HepG2 (cell line): Measurements from ENCODE around the gene PPP4C. TPM values are rescaled to one million over a fixed set of nuclear protein-coding genes. Genes with fewer than 3 reads are reported as not detected.

Experiments
- AKAP8 ChIP-seq: sonication (generic); formaldehyde crosslinking; IDR thresholded peaks from 2 replicates; pipeline ENCODE4 v1.5.1; 2020; ENCODE audit warnings: mild to moderate bottlenecking, missing genetic modification reagents
- BCLAF1 ChIP-seq: fragments of 450-650 bp; IDR thresholded peaks from 2 replicates; pipeline ENCODE4 v1.6.1; 2017; ENCODE audit warnings: mild to moderate bottlenecking
- CEBPB ChIP-seq: IDR thresholded peaks from 2 replicates; pipeline ENCODE4 v1.6.1; 2011; ENCODE audit warnings: low read depth, low read length, improper control_type of control experiment, borderline replicate concordance
- DR1 ChIP-seq: sonication (generic); formaldehyde crosslinking; IDR thresholded peaks from 2 replicates; pipeline ENCODE4 v1.8.0; 2021; ENCODE audit warnings: mild to moderate bottlenecking, missing genetic modification reagents, inconsistent platforms
- GRHL1 ChIP-seq: sonication (generic); formaldehyde crosslinking; conservative IDR thresholded peaks from 2 replicates; pipeline ENCODE4 v1.8.0; 2022; ENCODE audit warnings: missing genetic modification reagents
- MXD4 ChIP-seq: IDR thresholded peaks from 2 replicates; pipeline ENCODE4 v1.6.1; 2016; ENCODE audit warnings: mild to moderate bottlenecking, missing biosample characterization, missing genetic modification reagents
- MYPOP ChIP-seq: sonication (generic); formaldehyde crosslinking; IDR thresholded peaks from 2 replicates; pipeline ENCODE4 v1.8.1; 2023; ENCODE audit warnings: mild to moderate bottlenecking, moderate library complexity, missing genetic modification reagents
- NFE2L2 ChIP-seq: fragments of 150-350 bp; IDR thresholded peaks from 2 replicates; pipeline ENCODE4 v1.6.1; 2014; ENCODE audit warnings: low read length
- NR2F6 ChIP-seq, 2 experiments: IDR thresholded peaks; 2 replicates each; pipeline ENCODE4 v1.6.1; 2016; ENCODE audit warnings: antibody characterized with exemption in 1 of 2, mild to moderate bottlenecking in 1 of 2
- ONECUT2 ChIP-seq: sonication (generic); formaldehyde crosslinking; IDR thresholded peaks from 2 replicates; pipeline ENCODE4 v1.4.0; 2020; ENCODE audit warnings: missing genetic modification reagents
- RFXANK ChIP-seq: IDR thresholded peaks from 2 replicates; pipeline ENCODE4 v1.6.1; 2016
- RXRA ChIP-seq: sonication (generic); formaldehyde crosslinking; IDR thresholded peaks from 2 replicates; pipeline ENCODE4 v1.5.1; 2020; ENCODE audit warnings: missing genetic modification reagents
- SMYD3 ChIP-seq: sonication (generic); formaldehyde crosslinking; IDR thresholded peaks from 2 replicates; pipeline ENCODE4 v1.8.1; 2023; ENCODE audit warnings: mild to moderate bottlenecking, missing genetic modification reagents
- SNAPC2 ChIP-seq: sonication (generic); formaldehyde crosslinking; IDR thresholded peaks from 2 replicates; pipeline ENCODE4 v1.8.1; 2022; ENCODE audit warnings: mild to moderate bottlenecking, missing genetic modification reagents
- SNRNP70 ChIP-seq: fragments of 200-400 bp; formaldehyde crosslinking; IDR thresholded peaks from 2 replicates; pipeline ENCODE4 v1.6.1; 2017; ENCODE audit warnings: mild to moderate bottlenecking, low read depth, low read length, moderate library complexity
- SRY ChIP-seq: sonication (generic); formaldehyde crosslinking; IDR thresholded peaks from 2 replicates; pipeline ENCODE4 v1.8.0; 2022; ENCODE audit warnings: mild to moderate bottlenecking, missing genetic modification reagents
- TARDBP ChIP-seq: sonication (generic); formaldehyde crosslinking; IDR thresholded peaks from 2 replicates; pipeline ENCODE4 v1.8.0; 2022; ENCODE audit warnings: mild to moderate bottlenecking, missing genetic modification reagents
- TBX3 ChIP-seq: fragments of 450-650 bp; IDR thresholded peaks from 2 replicates; pipeline ENCODE4 v1.6.1; 2017; ENCODE audit warnings: antibody characterized with exemption, mild to moderate bottlenecking, inconsistent platforms, borderline replicate concordance
- TEF ChIP-seq: sonication (generic); formaldehyde crosslinking; IDR thresholded peaks from 2 replicates; pipeline ENCODE4 v1.5.0; 2020; ENCODE audit warnings: missing genetic modification reagents
- U2AF1 ChIP-seq: fragments of 200-400 bp; formaldehyde crosslinking; optimal IDR thresholded peaks from 2 replicates; pipeline ENCODE3; 2017; ENCODE audit warnings: mild to moderate bottlenecking, low read depth, low read length
- ZC3H4 ChIP-seq: sonication (generic); formaldehyde crosslinking; IDR thresholded peaks from 2 replicates; pipeline ENCODE4 v1.4.0; 2020; ENCODE audit warnings: missing genetic modification reagents, borderline replicate concordance
- ZNF101 ChIP-seq: sonication (generic); formaldehyde crosslinking; IDR thresholded peaks from 2 replicates; pipeline ENCODE4 v1.4.0; 2020; ENCODE audit warnings: mild to moderate bottlenecking, low read depth, missing genetic modification reagents, borderline replicate concordance
- ZNF367 ChIP-seq: sonication (generic); formaldehyde crosslinking; IDR thresholded peaks from 2 replicates; pipeline ENCODE4 v1.4.0; 2020; ENCODE audit warnings: missing genetic modification reagents, borderline replicate concordance
- ZNF850 ChIP-seq: sonication (generic); formaldehyde crosslinking; conservative IDR thresholded peaks from 2 replicates; pipeline ENCODE4 v1.9.0; 2021; ENCODE audit warnings: mild to moderate bottlenecking, missing genetic modification reagents
- ZSCAN12 ChIP-seq: sonication (generic); formaldehyde crosslinking; IDR thresholded peaks from 2 replicates; pipeline ENCODE4 v1.9.0; 2021; ENCODE audit warnings: mild to moderate bottlenecking, missing genetic modification reagents
- polyA plus RNA-seq, 8 experiments: library from polyadenylated mRNA; depleted of rRNA in 3 of 8; stranded (reverse) in 7 of 8; unstranded in 1 of 8; fragments of >200 nt; fragmentation: Illumina TruSeq in 4 of 8; extraction: Trizol in 4 of 8; gene quantifications; 2 replicates each; pipeline versions ENCODE4 v1.2.1 to v1.2.3, GENCODE V29; 2011 to 2016; ENCODE audit warnings: low read depth in 4 of 8, missing spikeins in 1 of 8, mixed read lengths in 1 of 8; ENCODE audit not compliant: insufficient read depth in 1 of 8
- total RNA-seq, 5 experiments: library from RNA; depleted of rRNA; stranded (reverse); fragments of >200 nt; fragmentation: Illumina TruSeq; extraction: Trizol; gene quantifications; 2 replicates each; pipeline ENCODE4 v1.2.3, GENCODE V29; 2016; ENCODE audit warnings: low read depth in 1 of 5

PPP4C gene
- total and polyA plus RNA-seq, 2 of the 13 experiments (the other 11 are each of a cell fraction or from before 2014, with no cell fraction given): 176 to 220 TPM

- TF ChIP-seq MXD4 (CRISPR knock-in tag) (peak; percentile 83), TBX3 (no peak), MYPOP (CRISPR knock-in tag) (peak; percentile 39; the same call in 1 of the 2 replicates), NFE2L2 (no peak), SRY (peak; percentile 80; the same call in 1 of the 2 replicates), ZNF367 (CRISPR knock-in tag) (no peak), SNAPC2 (CRISPR knock-in tag) (peak; percentile 96), BCLAF1 (no peak), AKAP8 (CRISPR knock-in tag) (peak; percentile 66; the same call in 1 of the 2 replicates), DR1 (CRISPR knock-in tag) (peak; percentile 72; the same call in 1 of the 2 replicates), ZSCAN12 (CRISPR knock-in tag) (no peak), TARDBP (peak; percentile 81), ZC3H4 (CRISPR knock-in tag) (no peak), SNRNP70 (no peak), NR2F6 (IDR thresholded peaks at IDR 0.05) (no peak), NR2F6 (CRISPR knock-in tag; IDR thresholded peaks at IDR 0.05) (peak; percentile 71; the same call in 1 of the 2 replicates), ONECUT2 (CRISPR knock-in tag) (0 out of 2 replicates have a peak, but pooled peaks have one; percentile 7), RFXANK (CRISPR knock-in tag) (no peak), ZNF101 (CRISPR knock-in tag) (no peak), TEF (CRISPR knock-in tag) (0 out of 2 replicates have a peak, but pooled peaks have one; percentile 22), CEBPB (no peak), RXRA (peak; percentile 70), GRHL1 (CRISPR knock-in tag) (no peak), ZNF850 (CRISPR knock-in tag) (no peak), U2AF1 (no peak), SMYD3 (CRISPR knock-in tag) (no peak)
These were observed 20.5 kb downstream of the PPP4C start, which contains the start of gene YPEL3 (continued) for GRCh38 chr16:30096105-30096861.
